Subcutaneous adipose tissue (tissue), 4 donors: ENCODE data around the gene FFAR4. TPM values are rescaled to one million over a fixed set of nuclear protein-coding genes. Genes with fewer than 3 reads are reported as not detected.

Experiments
- total RNA-seq, 4 donors: library from RNA; depleted of rRNA; stranded (reverse); fragments of >200 nt; gene quantifications; one replicate each; pipeline ENCODE4 v1.1.0, GENCODE V29; 2016
- TF ChIP-seq, protein P1 (sequence below): fragments of 450-650 bp; IDR thresholded peaks from one replicate; pipeline ENCODE4 v1.5.1; 2016; ENCODE audit warnings: low read depth, mild to moderate bottlenecking, control low read depth, antibody characterized with exemption, moderate library complexity

The FFAR4 gene
- total RNA-seq, result 1 to 10 TPM; 1.1 to 5.8 (median 1.7) TPM

DNA sequence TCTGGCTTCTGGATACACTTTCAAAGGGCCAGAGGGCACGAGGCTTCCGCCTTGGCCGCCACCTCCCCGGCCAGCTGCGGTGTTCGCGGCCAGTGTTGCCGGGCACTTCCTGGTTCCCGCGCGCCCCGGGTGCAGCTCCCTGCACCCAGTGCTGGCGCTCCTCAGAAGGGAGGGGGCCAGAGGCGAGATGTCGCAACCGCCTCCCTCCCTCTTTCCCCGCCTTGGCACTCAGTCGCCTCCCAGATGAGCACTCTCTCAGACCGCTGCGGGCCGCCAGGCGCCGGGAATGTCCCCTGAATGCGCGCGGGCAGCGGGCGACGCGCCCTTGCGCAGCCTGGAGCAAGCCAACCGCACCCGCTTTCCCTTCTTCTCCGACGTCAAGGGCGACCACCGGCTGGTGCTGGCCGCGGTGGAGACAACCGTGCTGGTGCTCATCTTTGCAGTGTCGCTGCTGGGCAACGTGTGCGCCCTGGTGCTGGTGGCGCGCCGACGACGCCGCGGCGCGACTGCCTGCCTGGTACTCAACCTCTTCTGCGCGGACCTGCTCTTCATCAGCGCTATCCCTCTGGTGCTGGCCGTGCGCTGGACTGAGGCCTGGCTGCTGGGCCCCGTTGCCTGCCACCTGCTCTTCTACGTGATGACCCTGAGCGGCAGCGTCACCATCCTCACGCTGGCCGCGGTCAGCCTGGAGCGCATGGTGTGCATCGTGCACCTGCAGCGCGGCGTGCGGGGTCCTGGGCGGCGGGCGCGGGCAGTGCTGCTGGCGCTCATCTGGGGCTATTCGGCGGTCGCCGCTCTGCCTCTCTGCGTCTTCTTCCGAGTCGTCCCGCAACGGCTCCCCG is at the start of gene FFAR4:
FFAR4 (plus strand) TSS at position 231 of the 842 bp plus-strand sequence; CDS start at position 287, 56 bp downstream.
- TF ChIP-seq, protein P1, sequence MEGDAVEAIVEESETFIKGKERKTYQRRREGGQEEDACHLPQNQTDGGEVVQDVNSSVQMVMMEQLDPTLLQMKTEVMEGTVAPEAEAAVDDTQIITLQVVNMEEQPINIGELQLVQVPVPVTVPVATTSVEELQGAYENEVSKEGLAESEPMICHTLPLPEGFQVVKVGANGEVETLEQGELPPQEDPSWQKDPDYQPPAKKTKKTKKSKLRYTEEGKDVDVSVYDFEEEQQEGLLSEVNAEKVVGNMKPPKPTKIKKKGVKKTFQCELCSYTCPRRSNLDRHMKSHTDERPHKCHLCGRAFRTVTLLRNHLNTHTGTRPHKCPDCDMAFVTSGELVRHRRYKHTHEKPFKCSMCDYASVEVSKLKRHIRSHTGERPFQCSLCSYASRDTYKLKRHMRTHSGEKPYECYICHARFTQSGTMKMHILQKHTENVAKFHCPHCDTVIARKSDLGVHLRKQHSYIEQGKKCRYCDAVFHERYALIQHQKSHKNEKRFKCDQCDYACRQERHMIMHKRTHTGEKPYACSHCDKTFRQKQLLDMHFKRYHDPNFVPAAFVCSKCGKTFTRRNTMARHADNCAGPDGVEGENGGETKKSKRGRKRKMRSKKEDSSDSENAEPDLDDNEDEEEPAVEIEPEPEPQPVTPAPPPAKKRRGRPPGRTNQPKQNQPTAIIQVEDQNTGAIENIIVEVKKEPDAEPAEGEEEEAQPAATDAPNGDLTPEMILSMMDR, result no peak

DNA sequence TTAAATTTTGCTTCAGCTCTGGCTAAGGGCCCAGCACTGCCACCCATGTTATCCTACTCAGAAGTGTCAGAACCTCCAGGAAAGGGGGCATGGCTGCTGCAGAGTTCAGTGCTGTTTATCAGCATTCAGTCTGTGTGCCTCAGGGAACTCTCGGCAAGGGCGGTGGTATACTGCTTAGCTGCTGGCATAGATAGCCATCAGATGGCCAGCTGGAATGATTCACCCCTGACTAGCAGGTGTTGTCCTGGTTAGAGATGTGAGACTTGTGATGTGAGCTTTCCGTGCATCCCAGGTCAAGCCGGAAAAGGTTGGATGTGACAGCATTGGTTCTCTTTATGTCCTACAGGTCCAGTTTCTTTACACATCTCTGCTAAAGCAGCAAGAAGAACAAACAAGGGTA is 47.9 kb upstream of the FFAR4 start:
- TF ChIP-seq, protein P1, result no peak

DNA sequence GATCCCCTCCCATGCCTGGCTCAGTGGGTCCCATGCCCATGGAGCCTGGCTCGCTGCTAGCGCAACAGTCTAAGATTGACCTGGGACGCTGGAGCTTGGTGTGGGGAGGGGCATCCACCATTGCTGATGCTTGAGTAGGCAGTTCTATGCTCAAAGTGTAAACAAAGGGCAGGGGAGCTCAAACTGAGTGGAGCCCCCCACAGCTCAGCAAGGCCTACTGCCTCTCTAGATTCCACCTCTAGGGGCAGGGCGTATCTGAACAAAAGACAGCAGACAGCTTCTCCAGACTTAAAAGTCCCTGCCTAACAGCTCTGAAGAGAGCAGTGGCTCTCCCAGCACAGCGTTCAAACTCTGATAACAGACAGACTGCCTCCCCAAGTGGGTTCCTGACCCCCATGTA is 31.2 kb upstream of the FFAR4 start:
- TF ChIP-seq, protein P1, result no peak

DNA sequence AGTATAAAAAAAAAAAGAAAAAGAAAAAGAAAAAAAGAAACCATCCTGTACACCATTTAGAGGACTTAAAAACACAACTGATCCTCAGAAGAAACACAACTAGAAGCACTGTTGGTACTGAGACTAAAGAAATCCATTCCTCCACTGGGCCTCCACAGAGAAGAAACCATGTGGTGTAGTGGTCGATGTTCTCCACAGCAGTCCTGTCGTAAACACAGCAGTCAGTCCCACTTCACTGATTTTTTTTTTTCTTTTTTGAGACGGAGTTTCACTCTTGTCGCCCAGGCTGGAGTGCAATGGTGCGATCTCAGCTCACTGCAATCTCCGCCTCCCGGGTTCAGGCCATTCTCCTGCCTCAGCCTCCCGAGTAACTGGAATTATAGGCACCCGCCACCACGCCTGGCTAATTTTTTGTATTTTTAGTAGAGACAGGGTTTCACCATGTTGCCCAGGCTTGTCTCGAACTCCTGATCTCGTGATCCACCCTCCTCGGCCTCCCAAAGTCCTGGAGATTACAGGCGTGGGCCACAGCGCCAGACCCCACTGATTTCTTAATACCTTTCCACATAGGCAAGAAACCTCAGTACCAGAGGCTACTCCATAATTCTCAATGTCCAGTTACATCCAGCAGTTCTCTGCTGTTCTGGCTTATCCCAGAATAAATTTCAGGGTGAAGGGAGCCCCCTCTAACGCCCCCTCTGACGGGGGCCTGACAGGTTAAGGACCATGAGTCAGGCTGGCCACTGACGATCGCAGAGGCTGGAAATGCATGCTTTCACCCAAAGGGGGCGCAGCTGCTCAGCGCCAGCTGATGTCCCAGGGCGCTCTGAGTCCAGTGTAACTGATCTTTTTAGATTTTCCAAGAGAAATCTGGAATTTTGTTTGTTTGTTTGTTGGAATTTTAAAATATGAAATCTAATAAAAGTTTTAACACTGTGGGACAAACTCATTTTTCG is 24.8 kb upstream of the FFAR4 start:
- TF ChIP-seq, protein P1, result no peak

DNA sequence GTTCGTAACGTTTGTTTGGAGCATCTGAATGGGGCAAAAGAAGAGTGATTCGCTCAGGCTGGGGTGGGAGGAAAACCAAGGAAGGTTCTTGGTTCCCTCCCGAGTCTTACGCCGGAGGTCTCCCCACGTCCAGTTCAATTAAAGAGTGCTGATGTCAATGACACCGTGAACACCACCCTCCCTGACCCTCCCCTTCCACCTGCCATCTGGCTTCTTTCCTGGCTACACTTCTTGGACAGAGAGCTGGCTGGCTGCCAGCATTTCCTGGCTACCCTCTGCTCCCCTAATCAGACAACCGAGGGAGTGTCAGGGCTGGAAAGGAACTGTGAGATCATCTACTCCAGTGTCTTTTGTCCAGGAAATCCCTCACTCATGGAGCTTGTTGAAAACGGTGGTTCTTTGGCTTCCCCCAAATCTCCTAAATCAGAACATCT is 24.1 kb upstream of the FFAR4 start:
- TF ChIP-seq, protein P1, result no peak

DNA sequence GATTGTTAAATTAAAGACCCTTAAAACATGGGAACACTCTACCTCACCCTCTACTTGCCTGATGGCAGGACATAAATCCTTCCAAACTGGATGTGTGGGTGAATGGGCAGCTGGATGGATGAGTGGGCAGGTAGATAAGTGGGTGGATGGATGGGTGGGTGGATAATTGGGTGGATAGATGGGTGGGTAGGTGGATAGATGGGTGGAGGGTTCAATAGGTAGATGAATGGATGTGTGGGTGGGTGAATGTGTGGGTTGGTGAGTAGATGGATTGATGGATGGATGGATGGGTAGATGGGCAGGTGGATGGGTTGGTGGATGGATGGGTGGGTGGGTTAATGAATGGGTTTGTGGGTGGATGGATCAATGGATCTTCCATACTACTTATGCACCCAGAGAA is 18.9 kb upstream of the FFAR4 start:
- TF ChIP-seq, protein P1, result no peak
